PC-3 (cell line): ENCODE measurements around the gene CCDC71. TPM values are rescaled to one million over a fixed set of nuclear protein-coding genes. Genes with fewer than 3 reads are reported as not detected.

Experiments
- ATAC-seq: fragments of 200-7000 bp; cut with Tn5 transposase; 2 replicates; pipeline ENCODE4 v1.9.1; 2020; ENCODE audit warnings: mild to moderate bottlenecking, moderate library complexity
- BruUV-seq: library from RNA; stranded (reverse); fragments of 400-500 nt; replicated peaks from 2 replicates; lab custom pipeline; 2021; lab: Mats Ljungman, UMichigan
- CTCF ChIA-PET: fragments of 300-600 bp; sonication (Branson Sonifier 250); formaldehyde crosslinking; loops from one replicate; lab custom pipeline; 2022; ENCODE audit warnings: antibody characterized with exemption; lab: Charles Lee
- POLR2A ChIA-PET: fragments of 300-600 bp; sonication (Branson Sonifier 250); formaldehyde crosslinking; loops from one replicate; lab custom pipeline; 2022; ENCODE audit warnings: antibody characterized with exemption; ENCODE audit not compliant: unreplicated experiment; lab: Charles Lee
- DNase-seq: peaks from one replicate; pipeline ENCODE4 v3.0.0-alpha.2; 2015
- H2AFZ ChIP-seq: fragments of 300-600 bp; sonication (generic); 2 replicates; pipeline ENCODE4 v1.6.0; 2016; ENCODE audit warnings: antibody characterized with exemption, low read length
- H3F3A ChIP-seq: fragments of 300-600 bp; sonication (generic); one replicate; pipeline ENCODE4 v1.6.0; 2017; ENCODE audit warnings: antibody characterized with exemption, low read length, control low read depth, mild to moderate bottlenecking; ENCODE audit not compliant: unreplicated experiment
- H3K27ac ChIP-seq: fragments of 300-600 bp; sonication (generic); 2 replicates; pipeline ENCODE4 v1.5.1; 2016; ENCODE audit warnings: mild to moderate bottlenecking, low read length
- H3K27me3 ChIP-seq: fragments of 300-600 bp; sonication (generic); 2 replicates; pipeline ENCODE4 v1.6.1; 2016; ENCODE audit warnings: low read length, mixed read lengths
- H3K36me3 ChIP-seq: fragments of 300-600 bp; sonication (generic); 2 replicates; pipeline ENCODE4 v1.6.1; 2016; ENCODE audit warnings: low read depth, mixed run types, low read length, mixed read lengths
- H3K4me1 ChIP-seq: fragments of 300-600 bp; sonication (generic); 2 replicates; pipeline ENCODE4 v1.5.1; 2016; ENCODE audit warnings: low read length; ENCODE audit not compliant: insufficient read depth
- H3K4me2 ChIP-seq: fragments of 300-600 bp; sonication (generic); 2 replicates; pipeline ENCODE4 v1.6.0; 2016; ENCODE audit warnings: low read length
- H3K4me3 ChIP-seq: fragments of 300-600 bp; sonication (generic); 2 replicates; pipeline ENCODE4 v1.5.1; 2016; ENCODE audit warnings: mild to moderate bottlenecking, low read length, mixed read lengths
- H3K79me2 ChIP-seq: fragments of 300-600 bp; sonication (generic); 2 replicates; pipeline ENCODE4 v1.6.1; 2017; ENCODE audit warnings: low read length, mixed read lengths
- H3K9ac ChIP-seq: fragments of 300-600 bp; sonication (generic); 2 replicates; pipeline ENCODE4 v1.6.0; 2016; ENCODE audit warnings: mild to moderate bottlenecking, low read length
- H3K9me2 ChIP-seq: fragments of 300-600 bp; sonication (generic); replicated peaks from 2 replicates; pipeline ENCODE4 v1.6.1; 2016; ENCODE audit warnings: mixed run types, low read length, mixed read lengths
- H3K9me3 ChIP-seq: fragments of 300-600 bp; sonication (generic); 2 replicates; pipeline ENCODE4 v1.6.1; 2016; ENCODE audit warnings: low read length, mixed read lengths
- H4K20me1 ChIP-seq: fragments of 300-600 bp; sonication (generic); 2 replicates; pipeline ENCODE4 v1.6.1; 2016; ENCODE audit warnings: low read length, mixed read lengths
- EZH2 ChIP-seq: fragments of 300-600 bp; sonication (generic); IDR thresholded peaks from one replicate; pipeline ENCODE4 v1.6.1; 2017; ENCODE audit warnings: antibody characterized with exemption, mild to moderate bottlenecking, low read length; ENCODE audit not compliant: unreplicated experiment
- EZH2phosphoT487 ChIP-seq: fragments of 300-600 bp; sonication (generic); IDR thresholded peaks from 2 replicates; pipeline ENCODE4 v1.6.1; 2018; ENCODE audit warnings: mild to moderate bottlenecking, antibody characterized with exemption, low read length, borderline replicate concordance
- intact Hi-C: fragments of 100-400 bp; cut with micrococcal nuclease; formaldehyde crosslinking; loops from 2 replicates; pipeline ENCODE4 v1.9.0; 2023
- total RNA-seq: library from RNA; depleted of rRNA; stranded (reverse); fragments of >200 nt; gene quantifications from 2 replicates; pipeline ENCODE4 v1.2.3, GENCODE V29; 2014
- TF ChIP-seq, protein P1 (sequence below): fragments of 300-600 bp; sonication (generic); conservative IDR thresholded peaks from 2 replicates; pipeline ENCODE4 v1.5.1; 2017; ENCODE audit warnings: antibody characterized with exemption, low read depth, mild to moderate bottlenecking, low read length

Gene CCDC71
- total RNA-seq, 1 experiment from 2014 or later: 19.4 TPM

DNA sequence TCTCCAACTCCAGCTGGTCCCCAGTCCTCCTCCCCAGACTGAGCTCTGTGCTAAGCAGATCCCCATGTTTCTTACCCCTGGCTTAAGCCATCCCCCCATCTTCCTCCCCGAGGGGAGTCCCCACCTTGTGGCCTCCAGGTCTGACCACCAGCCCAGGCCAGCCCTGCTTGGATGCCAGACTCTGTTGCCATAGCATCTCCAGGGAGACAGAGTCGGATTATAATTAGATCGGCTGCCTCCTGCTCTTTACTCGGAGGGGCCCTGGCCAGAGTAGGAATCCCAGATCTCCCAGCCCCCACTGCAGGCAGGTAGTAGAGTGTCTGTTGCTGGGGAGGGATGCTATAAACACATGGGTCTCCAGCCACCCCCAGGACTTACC, 7.7 kb upstream of the CCDC71 start:
- Histone ChIP-seq H3K36me3 (no peaks in the 10 kb centered on the region), H3K27ac (no peak overlapping the region), H3K4me1 (peaks cover 13% of the 10 kb centered on the region; the same call in 1 of the 2 replicates), H3K4me2 (no peak overlapping the region), H3K4me3 (no peak overlapping the region), H4K20me1 (no peaks in the 10 kb centered on the region), H3K9me3 (no peaks in the 10 kb centered on the region), H3K79me2 (no peaks in the 10 kb centered on the region), H3K9me2 (no peaks in the 10 kb centered on the region), H3K27me3 (no peaks in the 10 kb centered on the region), H3K9ac (no peak overlapping the region), H3F3A (no peaks in the 10 kb centered on the region), H2AFZ (no peak overlapping the region)
- DNase-seq (no peak), ATAC-seq (no peak)
- CTCF ChIA-PET: interaction anchor here (0.6 kb wide), 1 partner anchor 22 kb away, joined by 4 read pairs; no protein-coding TSS in a partner anchor
- no peak for TF ChIP-seq EZH2
- TF ChIP-seq, protein P1, sequence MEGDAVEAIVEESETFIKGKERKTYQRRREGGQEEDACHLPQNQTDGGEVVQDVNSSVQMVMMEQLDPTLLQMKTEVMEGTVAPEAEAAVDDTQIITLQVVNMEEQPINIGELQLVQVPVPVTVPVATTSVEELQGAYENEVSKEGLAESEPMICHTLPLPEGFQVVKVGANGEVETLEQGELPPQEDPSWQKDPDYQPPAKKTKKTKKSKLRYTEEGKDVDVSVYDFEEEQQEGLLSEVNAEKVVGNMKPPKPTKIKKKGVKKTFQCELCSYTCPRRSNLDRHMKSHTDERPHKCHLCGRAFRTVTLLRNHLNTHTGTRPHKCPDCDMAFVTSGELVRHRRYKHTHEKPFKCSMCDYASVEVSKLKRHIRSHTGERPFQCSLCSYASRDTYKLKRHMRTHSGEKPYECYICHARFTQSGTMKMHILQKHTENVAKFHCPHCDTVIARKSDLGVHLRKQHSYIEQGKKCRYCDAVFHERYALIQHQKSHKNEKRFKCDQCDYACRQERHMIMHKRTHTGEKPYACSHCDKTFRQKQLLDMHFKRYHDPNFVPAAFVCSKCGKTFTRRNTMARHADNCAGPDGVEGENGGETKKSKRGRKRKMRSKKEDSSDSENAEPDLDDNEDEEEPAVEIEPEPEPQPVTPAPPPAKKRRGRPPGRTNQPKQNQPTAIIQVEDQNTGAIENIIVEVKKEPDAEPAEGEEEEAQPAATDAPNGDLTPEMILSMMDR: no peak
- no peak for TF ChIP-seq EZH2phosphoT487
- POLR2A ChIA-PET: interaction anchor here (0.5 kb wide), 2 partner anchors 177 to 238 kb away, joined by 4 to 31 read pairs; partner anchors contain the start of gene RHOA
- intact Hi-C loops: loop anchor here (5.0 kb wide), 1 partner anchor 169 kb away; the partner anchor contains the start of gene USP4
- BruUV-seq: no TSS peak

GRCh38 chr3:49173116-49173791, 7.1 kb upstream of the CCDC71 start:
- H2AFZ ChIP-seq: no peak overlapping the region
- no peak overlapping the region for H3K9ac ChIP-seq
- no peaks in the 10 kb centered on the region for H3F3A ChIP-seq
- no peak overlapping the region for H3K4me2 ChIP-seq
- ChIA-PET CTCF (interaction anchor here (0.6 kb wide), 1 partner anchor 23 kb away, joined by 4 read pairs; no protein-coding TSS in a partner anchor), POLR2A (interaction anchor here (0.5 kb wide), 3 partner anchors 178 to 297 kb away, joined by 4 to 31 read pairs (median 9); partner anchors contain the start of genes DAG1 and RHOA)
- no peak overlapping the region for H3K4me3 ChIP-seq
- no peak overlapping the region for H3K27ac ChIP-seq
- no peaks in the 10 kb centered on the region for H3K9me2 ChIP-seq
- H3K9me3 ChIP-seq: no peaks in the 10 kb centered on the region
- intact Hi-C loops: loop anchor here (5.0 kb wide), 1 partner anchor 169 kb away; the partner anchor contains the start of gene USP4
- H4K20me1 ChIP-seq: no peaks in the 10 kb centered on the region
- H3K79me2 ChIP-seq: no peaks in the 10 kb centered on the region
- no peak for ATAC-seq
- no peak for DNase-seq
- BruUV-seq: no TSS peak
- TF ChIP-seq, protein P1: no peak
- TF ChIP-seq EZH2phosphoT487 (no peak), EZH2 (no peak)
- H3K27me3 ChIP-seq: no peaks in the 10 kb centered on the region
- no peaks in the 10 kb centered on the region for H3K36me3 ChIP-seq
- peaks cover 13% of the 10 kb centered on the region; the same call in 1 of the 2 replicates for H3K4me1 ChIP-seq
